ENCODE results near the gene ANO10.
"Not testable (repeated sequence)": the region's sequence is repeated elsewhere in the genome, so short reads cannot be mapped to it uniquely, and the experiment has no call there.

DNA sequence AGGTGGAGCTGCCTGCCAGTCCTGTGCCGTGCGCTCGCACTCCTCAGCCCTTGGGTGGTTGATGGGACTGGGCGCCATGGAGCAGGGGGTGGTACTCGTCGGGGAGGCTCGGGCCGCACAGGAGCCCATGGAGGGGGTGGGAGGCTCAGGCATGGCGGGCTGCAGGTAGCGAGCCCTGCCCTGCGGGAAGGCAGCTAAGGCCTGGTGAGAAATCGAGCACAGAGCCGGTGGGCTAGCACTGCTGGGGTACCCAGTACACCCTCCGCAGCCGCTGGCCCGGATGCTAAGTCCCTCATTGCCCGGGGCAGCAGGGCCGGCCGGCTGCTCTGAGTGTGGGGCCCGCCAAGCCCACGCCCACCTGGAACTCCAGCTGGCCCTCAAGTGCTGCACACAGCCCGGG, 34.6 kb upstream of the ANO10 start:
- not testable (repeated sequence) for TF ChIP-seq POLR2AphosphoS5 (IDR thresholded peaks at IDR 0.05); EZH2 (IDR thresholded peaks at IDR 0.05; ENCODE audit: borderline replicate concordance, insufficient read depth, low read length, poor library complexity, severe bottlenecking); TAF1 (IDR thresholded peaks at IDR 0.05; ENCODE audit: low read depth); SMC3 (conservative IDR thresholded peaks at IDR 0.05; ENCODE audit: poor library complexity); RAD21 (conservative IDR thresholded peaks at IDR 0.05)
- TF ChIP-seq, protein P1, sequence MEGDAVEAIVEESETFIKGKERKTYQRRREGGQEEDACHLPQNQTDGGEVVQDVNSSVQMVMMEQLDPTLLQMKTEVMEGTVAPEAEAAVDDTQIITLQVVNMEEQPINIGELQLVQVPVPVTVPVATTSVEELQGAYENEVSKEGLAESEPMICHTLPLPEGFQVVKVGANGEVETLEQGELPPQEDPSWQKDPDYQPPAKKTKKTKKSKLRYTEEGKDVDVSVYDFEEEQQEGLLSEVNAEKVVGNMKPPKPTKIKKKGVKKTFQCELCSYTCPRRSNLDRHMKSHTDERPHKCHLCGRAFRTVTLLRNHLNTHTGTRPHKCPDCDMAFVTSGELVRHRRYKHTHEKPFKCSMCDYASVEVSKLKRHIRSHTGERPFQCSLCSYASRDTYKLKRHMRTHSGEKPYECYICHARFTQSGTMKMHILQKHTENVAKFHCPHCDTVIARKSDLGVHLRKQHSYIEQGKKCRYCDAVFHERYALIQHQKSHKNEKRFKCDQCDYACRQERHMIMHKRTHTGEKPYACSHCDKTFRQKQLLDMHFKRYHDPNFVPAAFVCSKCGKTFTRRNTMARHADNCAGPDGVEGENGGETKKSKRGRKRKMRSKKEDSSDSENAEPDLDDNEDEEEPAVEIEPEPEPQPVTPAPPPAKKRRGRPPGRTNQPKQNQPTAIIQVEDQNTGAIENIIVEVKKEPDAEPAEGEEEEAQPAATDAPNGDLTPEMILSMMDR (IDR thresholded peaks at IDR 0.05; ENCODE audit: poor library complexity, severe bottlenecking): not testable (repeated sequence)
- TF ChIP-seq, protein P2, sequence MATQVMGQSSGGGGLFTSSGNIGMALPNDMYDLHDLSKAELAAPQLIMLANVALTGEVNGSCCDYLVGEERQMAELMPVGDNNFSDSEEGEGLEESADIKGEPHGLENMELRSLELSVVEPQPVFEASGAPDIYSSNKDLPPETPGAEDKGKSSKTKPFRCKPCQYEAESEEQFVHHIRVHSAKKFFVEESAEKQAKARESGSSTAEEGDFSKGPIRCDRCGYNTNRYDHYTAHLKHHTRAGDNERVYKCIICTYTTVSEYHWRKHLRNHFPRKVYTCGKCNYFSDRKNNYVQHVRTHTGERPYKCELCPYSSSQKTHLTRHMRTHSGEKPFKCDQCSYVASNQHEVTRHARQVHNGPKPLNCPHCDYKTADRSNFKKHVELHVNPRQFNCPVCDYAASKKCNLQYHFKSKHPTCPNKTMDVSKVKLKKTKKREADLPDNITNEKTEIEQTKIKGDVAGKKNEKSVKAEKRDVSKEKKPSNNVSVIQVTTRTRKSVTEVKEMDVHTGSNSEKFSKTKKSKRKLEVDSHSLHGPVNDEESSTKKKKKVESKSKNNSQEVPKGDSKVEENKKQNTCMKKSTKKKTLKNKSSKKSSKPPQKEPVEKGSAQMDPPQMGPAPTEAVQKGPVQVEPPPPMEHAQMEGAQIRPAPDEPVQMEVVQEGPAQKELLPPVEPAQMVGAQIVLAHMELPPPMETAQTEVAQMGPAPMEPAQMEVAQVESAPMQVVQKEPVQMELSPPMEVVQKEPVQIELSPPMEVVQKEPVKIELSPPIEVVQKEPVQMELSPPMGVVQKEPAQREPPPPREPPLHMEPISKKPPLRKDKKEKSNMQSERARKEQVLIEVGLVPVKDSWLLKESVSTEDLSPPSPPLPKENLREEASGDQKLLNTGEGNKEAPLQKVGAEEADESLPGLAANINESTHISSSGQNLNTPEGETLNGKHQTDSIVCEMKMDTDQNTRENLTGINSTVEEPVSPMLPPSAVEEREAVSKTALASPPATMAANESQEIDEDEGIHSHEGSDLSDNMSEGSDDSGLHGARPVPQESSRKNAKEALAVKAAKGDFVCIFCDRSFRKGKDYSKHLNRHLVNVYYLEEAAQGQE (IDR thresholded peaks at IDR 0.05; ENCODE audit: borderline replicate concordance): not testable (repeated sequence)

All from neural cell (in vitro differentiated cells).